ENCODE measurements around the gene CORO2A.

GRCh38 chr9:98124637-98125426, 67.6 kb downstream of the CORO2A start:
- TF ChIP-seq CTCF (IDR thresholded peaks at IDR 0.05) (no peak), POLR2AphosphoS5 (IDR thresholded peaks at IDR 0.05) (no peak)
